Gastroesophageal sphincter (tissue), 3 donors: ENCODE results near the gene SOX5.

ENCODE experiments used
- EP300 ChIP-seq: sonication (generic); formaldehyde crosslinking; IDR thresholded peaks from one replicate; pipeline ENCODE4 v1.6.1; 2017; ENCODE audit warnings: antibody characterized with exemption, mild to moderate bottlenecking
- POLR2A ChIP-seq, 2 donors: fragments of 450-650 bp; IDR thresholded peaks; one replicate each; pipeline ENCODE4 v1.6.1; 2017; ENCODE audit warnings: antibody characterized with exemption in 2 of 2, mild to moderate bottlenecking in 2 of 2, moderate library complexity in 1 of 2
- TF ChIP-seq, protein P1 (sequence below), 4 experiments: fragments of 200-600 bp in 2 of 4; fragments of 450-650 bp in 2 of 4; sonication (generic) in 1 of 4; IDR thresholded peaks; one replicate each; pipeline ENCODE4 v1.5.1; 2017 to 2019; ENCODE audit warnings: antibody characterized with exemption in 4 of 4, mild to moderate bottlenecking in 2 of 4, moderate library complexity in 2 of 4

DNA sequence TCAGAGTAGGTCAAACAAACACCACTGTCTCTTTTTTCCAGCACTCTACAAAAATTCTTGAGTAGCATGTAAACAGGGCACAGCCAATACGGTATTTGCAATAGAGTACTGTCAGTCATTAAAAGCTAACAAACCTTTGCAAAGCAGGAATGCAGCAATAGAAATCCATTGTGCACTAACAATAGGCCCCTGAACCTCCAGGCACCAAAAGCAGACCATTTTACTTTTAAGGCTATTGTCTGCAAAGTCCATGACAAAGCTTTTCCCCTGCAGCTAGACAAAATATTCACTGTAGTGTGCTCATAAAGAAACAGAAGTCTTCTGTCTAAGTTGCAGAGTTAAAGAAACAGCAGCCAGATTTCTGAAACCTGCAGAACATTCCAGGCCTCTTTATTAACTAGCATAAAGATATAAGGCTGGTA lies 191.9 kb downstream of the SOX5 start:
- TF ChIP-seq, protein P1, sequence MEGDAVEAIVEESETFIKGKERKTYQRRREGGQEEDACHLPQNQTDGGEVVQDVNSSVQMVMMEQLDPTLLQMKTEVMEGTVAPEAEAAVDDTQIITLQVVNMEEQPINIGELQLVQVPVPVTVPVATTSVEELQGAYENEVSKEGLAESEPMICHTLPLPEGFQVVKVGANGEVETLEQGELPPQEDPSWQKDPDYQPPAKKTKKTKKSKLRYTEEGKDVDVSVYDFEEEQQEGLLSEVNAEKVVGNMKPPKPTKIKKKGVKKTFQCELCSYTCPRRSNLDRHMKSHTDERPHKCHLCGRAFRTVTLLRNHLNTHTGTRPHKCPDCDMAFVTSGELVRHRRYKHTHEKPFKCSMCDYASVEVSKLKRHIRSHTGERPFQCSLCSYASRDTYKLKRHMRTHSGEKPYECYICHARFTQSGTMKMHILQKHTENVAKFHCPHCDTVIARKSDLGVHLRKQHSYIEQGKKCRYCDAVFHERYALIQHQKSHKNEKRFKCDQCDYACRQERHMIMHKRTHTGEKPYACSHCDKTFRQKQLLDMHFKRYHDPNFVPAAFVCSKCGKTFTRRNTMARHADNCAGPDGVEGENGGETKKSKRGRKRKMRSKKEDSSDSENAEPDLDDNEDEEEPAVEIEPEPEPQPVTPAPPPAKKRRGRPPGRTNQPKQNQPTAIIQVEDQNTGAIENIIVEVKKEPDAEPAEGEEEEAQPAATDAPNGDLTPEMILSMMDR (IDR thresholded peaks at IDR 0.05) = no peak
- TF ChIP-seq EP300 = no peak
- no peak for TF ChIP-seq POLR2A (IDR thresholded peaks at IDR 0.05)
